ENCODE data around the gene CNN2. TPM values are rescaled to one million over a fixed set of nuclear protein-coding genes. Genes with fewer than 3 reads are reported as not detected.
A peak's percentile ranks its signal among the peaks of the same experiment; 100 is the strongest.

CNN2 gene
- total and polyA plus RNA-seq, 2 of the 13 experiments (the other 11 are each of a cell fraction or from before 2014, with no cell fraction given) = 63.6 to 70.0 TPM

GRCh38 chr19:1050989-1051788, 24.8 kb downstream of the CNN2 start (continued):
- peak; percentile 42; the same call in 1 of the 2 replicates for TF ChIP-seq ZBTB33 (CRISPR knock-in tag; IDR thresholded peaks at IDR 0.05)
- peak; percentile 74 for TF ChIP-seq GABPB1 (CRISPR knock-in tag; IDR thresholded peaks at IDR 0.05)
- TF ChIP-seq ZNF543 (CRISPR knock-in tag; IDR thresholded peaks at IDR 0.05) = 0 out of 2 replicates have a peak, but pooled peaks have one; percentile 45
- peak; percentile 93 for TF ChIP-seq ZBTB38 (CRISPR knock-in tag; IDR thresholded peaks at IDR 0.05)
- TF ChIP-seq KLF15 (CRISPR knock-in tag; IDR thresholded peaks at IDR 0.05; ENCODE audit: borderline replicate concordance) = 0 out of 2 replicates have a peak, but pooled peaks have one; percentile 24
- TF ChIP-seq STAT6 (CRISPR knock-in tag; IDR thresholded peaks at IDR 0.05; ENCODE audit: borderline replicate concordance) = no peak
- TF ChIP-seq HOXA5 (CRISPR knock-in tag; IDR thresholded peaks at IDR 0.05) = no peak
- 0 out of 2 replicates have a peak, but pooled peaks have one; percentile 28 for TF ChIP-seq SNAPC2 (CRISPR knock-in tag; IDR thresholded peaks at IDR 0.05)
- TF ChIP-seq GTF3A (CRISPR knock-in tag; conservative IDR thresholded peaks at IDR 0.05) = 0 out of 2 replicates have a peak, but pooled peaks have one; percentile 41
- no peak for TF ChIP-seq EZH2 (conservative IDR thresholded peaks at IDR 0.05; ENCODE audit: low read depth, low read length)
- TF ChIP-seq SMAD1 (CRISPR knock-in tag; IDR thresholded peaks at IDR 0.05; ENCODE audit: borderline replicate concordance, low read depth) = peak; percentile 88; the same call in 1 of the 2 replicates
- TF ChIP-seq ZNF12 (CRISPR knock-in tag; IDR thresholded peaks at IDR 0.05) = 0 out of 2 replicates have a peak, but pooled peaks have one; percentile 46
- TF ChIP-seq ZBTB43 (CRISPR knock-in tag; conservative IDR thresholded peaks at IDR 0.05) = 0 out of 2 replicates have a peak, but pooled peaks have one; percentile 48
- 0 out of 2 replicates have a peak, but pooled peaks have one; percentile 48 for TF ChIP-seq ZNF292 (CRISPR knock-in tag; IDR thresholded peaks at IDR 0.05; ENCODE audit: borderline replicate concordance, low read depth)
- TF ChIP-seq TFDP2 (CRISPR knock-in tag; IDR thresholded peaks at IDR 0.05) = peak; percentile 70
- 0 out of 2 replicates have a peak, but pooled peaks have one; percentile 52 for TF ChIP-seq TSC22D2 (CRISPR knock-in tag; IDR thresholded peaks at IDR 0.05; ENCODE audit: borderline replicate concordance)
- TF ChIP-seq KDM2A (CRISPR knock-in tag; IDR thresholded peaks at IDR 0.05; ENCODE audit: borderline replicate concordance, low read depth) = peak; percentile 83; the same call in 1 of the 2 replicates
- TF ChIP-seq ZNF766 (CRISPR knock-in tag; IDR thresholded peaks at IDR 0.05; ENCODE audit: borderline replicate concordance) = 0 out of 2 replicates have a peak, but pooled peaks have one; percentile 38
- no peak for TF ChIP-seq TOE1 (CRISPR knock-in tag; IDR thresholded peaks at IDR 0.05)
- TF ChIP-seq TRIM24 (CRISPR knock-in tag; IDR thresholded peaks at IDR 0.05) = no peak
- no peak for TF ChIP-seq DNMT1 (CRISPR knock-in tag; IDR thresholded peaks at IDR 0.05)

Measured in HepG2 (cell line).